ENCODE data around the gene MAMLD1.

Gene MAMLD1

GRCh38 chrX:150358651-150359050 lies 4.5 kb upstream of the MAMLD1 start:
- no peak for DNase-seq

GRCh38 chrX:150360331-150360730 lies 2.8 kb upstream of the MAMLD1 start:
- DNase-seq, result no peak

GRCh38 chrX:150361070-150361776 lies 1.9 kb upstream of the MAMLD1 start:
- DNase-seq, result peak; percentile 34

- DNase-seq, result peak; percentile 18
Measured at GRCh38 chrX:150361777-150362351, 1.3 kb upstream of the MAMLD1 start.

- DNase-seq, result peak; percentile 14
Measured at GRCh38 chrX:150363561-150364346, 637 bp downstream of the MAMLD1 start.

GRCh38 chrX:150364347-150365050 lies 1.4 kb downstream of the MAMLD1 start:
- peak; percentile 35 for DNase-seq

GRCh38 chrX:150365051-150365989 lies 2.2 kb downstream of the MAMLD1 start:
- DNase-seq, result peak; percentile 72

- no peak for DNase-seq
Measured at GRCh38 chrX:150365990-150366911, 3.1 kb downstream of the MAMLD1 start.

- no peak for DNase-seq
Measured at GRCh38 chrX:150366951-150367545, 3.9 kb downstream of the MAMLD1 start.

GRCh38 chrX:150370589-150371312 lies 7.6 kb downstream of the MAMLD1 start:
- DNase-seq, result no peak

GRCh38 chrX:150371877-150372276 lies 8.8 kb downstream of the MAMLD1 start:
- DNase-seq, result no peak

GRCh38 chrX:150372280-150372679 lies 9.2 kb downstream of the MAMLD1 start:
- DNase-seq, result no peak

GRCh38 chrX:150372756-150373155 lies 9.6 kb downstream of the MAMLD1 start:
- DNase-seq, result no peak

- no peak for DNase-seq
Measured at GRCh38 chrX:150375243-150375770, 12.2 kb downstream of the MAMLD1 start.

GRCh38 chrX:150377005-150377404 lies 13.9 kb downstream of the MAMLD1 start:
- DNase-seq, result no peak

GRCh38 chrX:150405006-150405405 lies 41.9 kb downstream of the MAMLD1 start:
- no peak for DNase-seq

GRCh38 chrX:150405576-150405975 lies 42.5 kb downstream of the MAMLD1 start:
- DNase-seq, result no peak

GRCh38 chrX:150406596-150406995 lies 43.5 kb downstream of the MAMLD1 start:
- DNase-seq, result no peak

GRCh38 chrX:150408007-150408406 lies 44.9 kb downstream of the MAMLD1 start:
- no peak for DNase-seq

GRCh38 chrX:150408561-150408960 lies 45.4 kb downstream of the MAMLD1 start:
- DNase-seq, result no peak
